ENCODE data around the gene CACNA2D1. TPM values are rescaled to one million over a fixed set of nuclear protein-coding genes. Genes with fewer than 3 reads are reported as not detected.

CACNA2D1 gene
- total RNA-seq, 2 experiments from 2014 or later = not detected

- H3K4me1 Mint-ChIP-seq (ENCODE audit: low read depth) = no peaks in the 10 kb centered on the region
- intact Hi-C loops (cut with micrococcal nuclease) = no loop called here
- ChIA-PET POLR2A (no interaction called here), CTCF (no interaction called here)
- H3K36me3 Mint-ChIP-seq (ENCODE audit: low read depth) = no peaks in the 10 kb centered on the region
- no peak overlapping the region for H3K4me3 Mint-ChIP-seq
- H3K9me3 Mint-ChIP-seq = peaks cover 1% of the 10 kb centered on the region
- ATAC-seq (no peak), DNase-seq (no peak)
- no peak overlapping the region for H3K27ac Mint-ChIP-seq
- H3K27me3 Mint-ChIP-seq = no peaks in the 10 kb centered on the region
- no peak for TF ChIP-seq CTCF (IDR thresholded peaks at IDR 0.05)
Observed at GRCh38 chr7:82410461-82410860, 33.1 kb downstream of the CACNA2D1 start.

GRCh38 chr7:82406937-82407336, 36.6 kb downstream of the CACNA2D1 start:
- POLR2A ChIA-PET = no interaction called here
- no peak for TF ChIP-seq CTCF (IDR thresholded peaks at IDR 0.05)
- H3K4me3 Mint-ChIP-seq = no peak overlapping the region
- H3K27ac Mint-ChIP-seq = no peak overlapping the region
- CTCF ChIA-PET = no interaction called here
- DNase-seq (no peak), ATAC-seq (no peak)
- H3K9me3 Mint-ChIP-seq = peaks cover 1% of the 10 kb centered on the region
- H3K4me1 Mint-ChIP-seq (ENCODE audit: low read depth) = no peaks in the 10 kb centered on the region
- H3K27me3 Mint-ChIP-seq = no peaks in the 10 kb centered on the region
- no peaks in the 10 kb centered on the region for H3K36me3 Mint-ChIP-seq (ENCODE audit: low read depth)
- intact Hi-C loops (cut with micrococcal nuclease) = no loop called here

GRCh38 chr7:82405301-82405700, 38.3 kb downstream of the CACNA2D1 start:
- intact Hi-C loops (cut with micrococcal nuclease) = no loop called here
- ChIA-PET CTCF (no interaction called here), POLR2A (no interaction called here)
- Mint-ChIP-seq H3K4me1 (ENCODE audit: low read depth) (no peaks in the 10 kb centered on the region), H3K27ac (no peak overlapping the region), H3K27me3 (no peaks in the 10 kb centered on the region), H3K9me3 (peaks cover 1% of the 10 kb centered on the region), H3K36me3 (ENCODE audit: low read depth) (no peaks in the 10 kb centered on the region), H3K4me3 (no peak overlapping the region)
- ATAC-seq (no peak), DNase-seq (no peak)
- no peak for TF ChIP-seq CTCF (IDR thresholded peaks at IDR 0.05)

GRCh38 chr7:82404652-82405051, 38.9 kb downstream of the CACNA2D1 start:
- TF ChIP-seq CTCF (IDR thresholded peaks at IDR 0.05) = no peak
- CTCF ChIA-PET = no interaction called here
- intact Hi-C loops (cut with micrococcal nuclease) = no loop called here
- ATAC-seq (no peak), DNase-seq (no peak)
- H3K4me1 Mint-ChIP-seq (ENCODE audit: low read depth) = no peaks in the 10 kb centered on the region
- no peaks in the 10 kb centered on the region for H3K27me3 Mint-ChIP-seq
- POLR2A ChIA-PET = no interaction called here
- peaks cover 1% of the 10 kb centered on the region for H3K9me3 Mint-ChIP-seq
- no peaks in the 10 kb centered on the region for H3K36me3 Mint-ChIP-seq (ENCODE audit: low read depth)
- H3K4me3 Mint-ChIP-seq = no peak overlapping the region
- H3K27ac Mint-ChIP-seq = no peak overlapping the region

GRCh38 chr7:82404094-82404493, 39.5 kb downstream of the CACNA2D1 start:
- ATAC-seq (no peak), DNase-seq (no peak)
- Mint-ChIP-seq H3K4me1 (ENCODE audit: low read depth) (no peaks in the 10 kb centered on the region), H3K27me3 (no peaks in the 10 kb centered on the region), H3K27ac (no peak overlapping the region), H3K4me3 (no peak overlapping the region), H3K9me3 (peaks cover 1% of the 10 kb centered on the region), H3K36me3 (ENCODE audit: low read depth) (no peaks in the 10 kb centered on the region)
- CTCF ChIA-PET = no interaction called here
- intact Hi-C loops (cut with micrococcal nuclease) = no loop called here
- POLR2A ChIA-PET = no interaction called here
- TF ChIP-seq CTCF (IDR thresholded peaks at IDR 0.05) = no peak
